Loucy (cell line): ENCODE measurements around the gene MRTFA.

ENCODE experiments used
- H2AFZ ChIP-seq: fragments of 200-600 bp; sonication (generic); 2 replicates; pipeline ENCODE4 v1.6.0; 2016; ENCODE audit warnings: antibody characterized with exemption, mild to moderate bottlenecking, low read length, moderate library complexity
- H3F3A ChIP-seq: fragments of 200-600 bp; 2 replicates; pipeline ENCODE4 v1.6.0; 2016; ENCODE audit warnings: antibody characterized with exemption, low read depth, mild to moderate bottlenecking
- H3K27me3 ChIP-seq: fragments of 200-600 bp; sonication (generic); 2 replicates; pipeline ENCODE4 v1.6.1; 2014; ENCODE audit warnings: low read length, mild to moderate bottlenecking; ENCODE audit not compliant: insufficient read depth, poor library complexity, severe bottlenecking
- H3K36me3 ChIP-seq: fragments of 200-600 bp; sonication (generic); 2 replicates; pipeline ENCODE4 v1.6.1; 2016; ENCODE audit warnings: low read length; ENCODE audit not compliant: insufficient read depth
- H3K4me1 ChIP-seq: fragments of 200-600 bp; sonication (generic); 2 replicates; pipeline ENCODE4 v1.5.1; 2014; ENCODE audit warnings: low read length, mild to moderate bottlenecking; ENCODE audit not compliant: insufficient read depth, poor library complexity, severe bottlenecking
- H3K4me2 ChIP-seq: fragments of 200-600 bp; sonication (generic); 2 replicates; pipeline ENCODE4 v1.6.0; 2014; ENCODE audit warnings: antibody characterized with exemption, low read length, low read depth, mild to moderate bottlenecking; ENCODE audit not compliant: poor library complexity, severe bottlenecking
- H3K4me3 ChIP-seq: fragments of 200-600 bp; sonication (generic); 2 replicates; pipeline ENCODE4 v1.5.1; 2014; ENCODE audit warnings: low read length, mild to moderate bottlenecking, mixed read lengths; ENCODE audit not compliant: poor library complexity, severe bottlenecking
- H3K79me2 ChIP-seq: fragments of 200-600 bp; sonication (generic); 2 replicates; pipeline ENCODE4 v1.6.1; 2014; ENCODE audit warnings: low read length; ENCODE audit not compliant: insufficient read depth
- H3K9ac ChIP-seq: fragments of 200-600 bp; sonication (generic); 2 replicates; pipeline ENCODE4 v1.6.0; 2014; ENCODE audit warnings: mild to moderate bottlenecking, low read depth, low read length, moderate library complexity; ENCODE audit not compliant: poor library complexity, severe bottlenecking
- H3K9me2 ChIP-seq: fragments of 200-600 bp; sonication (generic); replicated peaks from 2 replicates; pipeline ENCODE4 v1.6.1; 2016; ENCODE audit warnings: low read depth, low read length, mixed read lengths
- H3K9me3 ChIP-seq: fragments of 200-600 bp; sonication (generic); 2 replicates; pipeline ENCODE4 v1.6.1; 2014; ENCODE audit warnings: mild to moderate bottlenecking, antibody characterized with exemption, low read length, low read depth; ENCODE audit not compliant: insufficient read depth
- H4K20me1 ChIP-seq: fragments of 200-600 bp; sonication (generic); 2 replicates; pipeline ENCODE4 v1.6.0; 2014; ENCODE audit warnings: antibody characterized with exemption, low read length, mild to moderate bottlenecking; ENCODE audit not compliant: insufficient read depth, poor library complexity, severe bottlenecking
- EZH2phosphoT487 ChIP-seq: fragments of 200-600 bp; IDR thresholded peaks from 2 replicates; pipeline ENCODE4 v1.6.1; 2018; ENCODE audit warnings: antibody characterized with exemption, mild to moderate bottlenecking, moderate library complexity, borderline replicate concordance
- TF ChIP-seq, protein P1 (sequence below): fragments of 200-600 bp; sonication (generic); conservative IDR thresholded peaks from 2 replicates; pipeline ENCODE4 v1.5.1; 2014; ENCODE audit warnings: mild to moderate bottlenecking, antibody characterized with exemption, low read length

The MRTFA gene

DNA sequence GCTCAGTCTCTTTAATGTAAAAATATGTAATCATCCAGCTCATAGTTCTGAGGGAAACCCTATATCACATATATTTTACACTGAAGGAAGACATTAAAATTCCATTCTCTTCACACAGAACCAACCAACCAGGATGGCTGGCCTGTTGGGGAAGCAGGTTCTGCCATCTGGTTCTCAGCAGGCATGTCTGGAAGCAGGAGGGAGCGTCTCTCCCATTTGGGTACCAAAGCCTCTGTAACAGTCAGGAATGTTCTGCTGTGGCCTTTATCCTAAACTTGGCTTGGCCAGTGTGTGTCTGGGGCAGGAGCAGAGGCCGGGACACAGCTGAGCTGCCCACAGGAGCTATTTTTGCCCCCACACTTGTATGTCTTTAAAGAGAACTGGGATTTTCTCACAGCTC is 236.9 kb downstream of the MRTFA start:
- Histone ChIP-seq H3K4me1 (peaks cover 51% of the 10 kb centered on the region), H3K9me2 (no peaks in the 10 kb centered on the region), H3K27me3 (no peaks in the 10 kb centered on the region), H3K36me3 (peaks cover 4% of the 10 kb centered on the region; the same call in 1 of the 2 replicates), H2AFZ (no peak overlapping the region), H3F3A (peaks cover 5% of the 10 kb centered on the region), H3K4me3 (peak overlapping the region; percentile 50), H3K79me2 (no peaks in the 10 kb centered on the region), H3K9me3 (no peaks in the 10 kb centered on the region), H3K4me2 (peak overlapping the region; percentile 73), H3K9ac (no peak overlapping the region), H4K20me1 (peaks cover 15% of the 10 kb centered on the region)
- no peak for TF ChIP-seq EZH2phosphoT487
- TF ChIP-seq, protein P1, sequence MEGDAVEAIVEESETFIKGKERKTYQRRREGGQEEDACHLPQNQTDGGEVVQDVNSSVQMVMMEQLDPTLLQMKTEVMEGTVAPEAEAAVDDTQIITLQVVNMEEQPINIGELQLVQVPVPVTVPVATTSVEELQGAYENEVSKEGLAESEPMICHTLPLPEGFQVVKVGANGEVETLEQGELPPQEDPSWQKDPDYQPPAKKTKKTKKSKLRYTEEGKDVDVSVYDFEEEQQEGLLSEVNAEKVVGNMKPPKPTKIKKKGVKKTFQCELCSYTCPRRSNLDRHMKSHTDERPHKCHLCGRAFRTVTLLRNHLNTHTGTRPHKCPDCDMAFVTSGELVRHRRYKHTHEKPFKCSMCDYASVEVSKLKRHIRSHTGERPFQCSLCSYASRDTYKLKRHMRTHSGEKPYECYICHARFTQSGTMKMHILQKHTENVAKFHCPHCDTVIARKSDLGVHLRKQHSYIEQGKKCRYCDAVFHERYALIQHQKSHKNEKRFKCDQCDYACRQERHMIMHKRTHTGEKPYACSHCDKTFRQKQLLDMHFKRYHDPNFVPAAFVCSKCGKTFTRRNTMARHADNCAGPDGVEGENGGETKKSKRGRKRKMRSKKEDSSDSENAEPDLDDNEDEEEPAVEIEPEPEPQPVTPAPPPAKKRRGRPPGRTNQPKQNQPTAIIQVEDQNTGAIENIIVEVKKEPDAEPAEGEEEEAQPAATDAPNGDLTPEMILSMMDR: no peak

- Histone ChIP-seq H2AFZ (no peak overlapping the region), H3K4me1 (peaks cover 51% of the 10 kb centered on the region), H4K20me1 (peaks cover 10% of the 10 kb centered on the region), H3K4me3 (no peak overlapping the region), H3F3A (peaks cover 5% of the 10 kb centered on the region), H3K36me3 (no peaks in the 10 kb centered on the region), H3K9me2 (no peaks in the 10 kb centered on the region), H3K4me2 (no peak overlapping the region), H3K9me3 (no peaks in the 10 kb centered on the region), H3K9ac (no peak overlapping the region), H3K27me3 (no peaks in the 10 kb centered on the region), H3K79me2 (peaks cover 5% of the 10 kb centered on the region; the same call in 1 of the 2 replicates)
- no peak for TF ChIP-seq EZH2phosphoT487
- TF ChIP-seq, protein P1: no peak
Measured at GRCh38 chr22:40397396-40397795, 239.1 kb downstream of the MRTFA start.

DNA sequence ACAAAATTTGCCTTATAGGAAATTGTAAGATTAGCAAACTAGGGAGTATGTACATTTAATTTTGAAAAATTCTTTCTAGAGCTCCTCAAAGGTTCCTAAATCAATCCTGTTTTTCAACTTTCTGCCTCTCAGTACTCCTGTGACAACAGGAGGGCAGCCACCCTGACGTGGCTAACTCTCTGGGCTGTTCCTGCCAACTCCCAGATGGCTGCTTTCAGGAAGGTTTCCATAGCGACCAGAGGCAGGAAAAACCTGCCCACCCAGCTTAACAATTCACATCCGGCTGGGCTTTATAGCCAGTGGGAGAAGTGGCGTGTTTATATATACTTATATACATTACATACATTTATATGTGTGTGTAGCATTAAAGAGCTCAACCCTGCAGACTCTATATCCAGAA is 239.6 kb downstream of the MRTFA start:
- TF ChIP-seq, protein P1: no peak
- no peak for TF ChIP-seq EZH2phosphoT487
- H3F3A ChIP-seq: peaks cover 1% of the 10 kb centered on the region
- H3K4me3 ChIP-seq: no peak overlapping the region
- H3K36me3 ChIP-seq: no peaks in the 10 kb centered on the region
- H4K20me1 ChIP-seq: peaks cover 5% of the 10 kb centered on the region
- H3K9me2 ChIP-seq: no peaks in the 10 kb centered on the region
- H3K4me1 ChIP-seq: peaks cover 46% of the 10 kb centered on the region
- H3K9ac ChIP-seq: no peak overlapping the region
- H3K4me2 ChIP-seq: no peak overlapping the region
- peaks cover 5% of the 10 kb centered on the region; the same call in 1 of the 2 replicates for H3K79me2 ChIP-seq
- H2AFZ ChIP-seq: no peak overlapping the region
- H3K27me3 ChIP-seq: no peaks in the 10 kb centered on the region
- no peaks in the 10 kb centered on the region for H3K9me3 ChIP-seq
